GM12878 (cell line): ENCODE measurements around the gene ELP4. TPM values are rescaled to one million over a fixed set of nuclear protein-coding genes. Genes with fewer than 3 reads are reported as not detected.

Experiments
- ATAC-seq: fragments of 200-7000 bp; cut with Tn5 transposase; 3 replicates; pipeline ENCODE4 v1.9.1; 2020; ENCODE audit warnings: mild to moderate bottlenecking, moderate library complexity
- BruUV-seq: library from RNA; stranded (reverse); fragments of 400-500 nt; replicated peaks from 2 replicates; lab custom pipeline; 2021; lab: Mats Ljungman, UMichigan
- CTCF ChIA-PET: fragments of 300-600 bp; sonication (Branson Sonifier 250); formaldehyde crosslinking; extraction: SDS; loops from one replicate; lab custom pipeline; 2021; ENCODE audit warnings: inconsistent platforms; lab: Yijun Ruan, JAX
- POLR2A ChIA-PET: fragments of 350-600 bp; formaldehyde crosslinking; extraction: SDS; loops from one replicate; lab custom pipeline; 2021; ENCODE audit warnings: inconsistent platforms; lab: Charles Lee
- RAD21 ChIA-PET: fragments of 300-600 bp; sonication (Branson Sonifier 250); formaldehyde crosslinking; loops from one replicate; lab custom pipeline; 2023; ENCODE audit warnings: antibody characterized with exemption; ENCODE audit not compliant: unreplicated experiment; lab: Charles Lee
- SMC1A ChIA-PET: fragments of 300-600 bp; sonication (Branson Sonifier 250); formaldehyde crosslinking; loops from one replicate; lab custom pipeline; 2023; ENCODE audit not compliant: unreplicated experiment, uncharacterized antibody; lab: Charles Lee
- DNase-seq: peaks from one replicate; pipeline ENCODE4 v3.0.0-alpha.2; 2011; ENCODE audit warnings: low read depth, low spot score
- FAIRE-seq: peaks from 3 replicates; lab custom pipeline; 2011; peaks lifted over from hg19 to GRCh38; lab: Jason Lieb, UNC
- H2AFZ ChIP-seq: 2 replicates; pipeline ENCODE4 v1.6.0; 2011; ENCODE audit warnings: low read depth, low read length, control low read depth; ENCODE audit not compliant: control insufficient read depth
- H3K27ac ChIP-seq: 2 replicates; pipeline ENCODE4 v1.5.1; 2011; ENCODE audit warnings: control low read depth; ENCODE audit not compliant: control insufficient read depth, insufficient read depth
- H3K27me3 ChIP-seq, 2 experiments: replicated peaks in 1 of 2; 2 replicates each; pipeline versions ENCODE4 v1.6.0 to v1.6.1; 2011; ENCODE audit warnings: low read length in 1 of 2; ENCODE audit not compliant: control insufficient read depth in 2 of 2, insufficient read depth in 2 of 2
- H3K36me3 ChIP-seq, 2 experiments: 2 replicates each; pipeline ENCODE4 v1.5.1; 2011; ENCODE audit warnings: low read length in 1 of 2; ENCODE audit not compliant: control insufficient read depth in 2 of 2, insufficient read depth in 2 of 2
- H3K4me1 ChIP-seq: 2 replicates; pipeline ENCODE4 v1.6.1; 2011; ENCODE audit warnings: mild to moderate bottlenecking, low read length, moderate library complexity, mixed read lengths; ENCODE audit not compliant: control insufficient read depth, insufficient read depth
- H3K4me2 ChIP-seq: 2 replicates; pipeline ENCODE4 v1.6.0; 2011; ENCODE audit warnings: control low read depth; ENCODE audit not compliant: control insufficient read depth, insufficient read depth
- H3K4me3 ChIP-seq: fragments of 200-600 bp; sonication (generic); 2 replicates; pipeline ENCODE4 v1.5.1; 2016
- H3K79me2 ChIP-seq: 2 replicates; pipeline ENCODE4 v1.6.0; 2011; ENCODE audit warnings: low read length; ENCODE audit not compliant: control insufficient read depth, insufficient read depth
- H3K9ac ChIP-seq: 2 replicates; pipeline ENCODE4 v1.8.0; 2011; ENCODE audit warnings: low read length, control low read depth, mixed read lengths; ENCODE audit not compliant: control insufficient read depth, insufficient read depth
- H3K9me3 ChIP-seq: replicated peaks from 3 replicates; pipeline ENCODE4 v1.5.1; 2011; ENCODE audit warnings: mild to moderate bottlenecking, low read length; ENCODE audit not compliant: control insufficient read depth, insufficient read depth
- H4K20me1 ChIP-seq: 2 replicates; pipeline ENCODE4 v1.6.0; 2011; ENCODE audit not compliant: control insufficient read depth, insufficient read depth
- NFYB ChIP-seq: IDR thresholded peaks from 2 replicates; pipeline ENCODE4 v1.6.1; 2011; ENCODE audit warnings: low read depth, mild to moderate bottlenecking, low read length, improper control_type of control experiment, moderate library complexity; ENCODE audit not compliant: insufficient read depth
- WGBS: methylation state at CpG from one replicate; pipeline ENCODE4 v1.1.6; 2016; ENCODE audit warnings: low lambda C conversion rate; ENCODE audit not compliant: insufficient replicate concordance, insufficient coverage; ENCODE audit errors: missing lambda C conversion rate; 5-methylcytosine and 5-hydroxymethylcytosine counted together
- in situ Hi-C: fragments of 300-500 bp; cut with MboI; formaldehyde crosslinking; loops from 9 replicates; pipeline ENCODE4 v1.14.3; 2018; ENCODE audit warnings: mixed read lengths
- intact Hi-C: fragments of 100-400 bp; cut with micrococcal nuclease; formaldehyde crosslinking; loops from one replicate; pipeline ENCODE4 v1.14.2; 2022; ENCODE audit not compliant: unreplicated experiment
- polyA plus RNA-seq, 11 experiments: library from polyadenylated mRNA; depleted of rRNA in 4 of 11; unstranded in 6 of 11; stranded (reverse) in 5 of 11; fragments of >200 nt; fragmentation: Nextera tagmentation in 4 of 11; fragmentation: Illumina TruSeq in 1 of 11; extraction: Ambion mirVana in 4 of 11; extraction: Trizol in 1 of 11; gene quantifications; 1 replicate in 1 of 11; 2 replicates in 10 of 11; pipeline versions ENCODE4 v1.2.1 to v1.2.3, GENCODE V29; 2011 to 2016; ENCODE audit warnings: inconsistent platforms in 2 of 11, missing spikeins in 2 of 11, low read depth in 1 of 11
- total RNA-seq, 4 experiments: library from RNA; depleted of rRNA in 3 of 4; stranded (reverse); fragments of >200 nt in 3 of 4; fragmentation: Illumina TruSeq in 1 of 4; extraction: Trizol in 1 of 4; gene quantifications; 2 replicates each; pipeline versions ENCODE4 v1.2.1 to v1.2.3, GENCODE V29; 2013 to 2021
- TF ChIP-seq, protein P1 (sequence below): fragments of 450-650 bp; IDR thresholded peaks from 2 replicates; pipeline ENCODE4 v1.6.1; 2017; ENCODE audit warnings: mild to moderate bottlenecking, moderate library complexity
- TF ChIP-seq, protein P2 (sequence below): fragments of 150-350 bp; IDR thresholded peaks from 2 replicates; pipeline ENCODE4 v1.6.1; 2014; ENCODE audit warnings: mild to moderate bottlenecking, low read depth, low read length
- TF ChIP-seq, protein P3 (sequence below): IDR thresholded peaks from 2 replicates; pipeline ENCODE4 v1.6.1; 2011; ENCODE audit warnings: low read depth, mild to moderate bottlenecking, low read length, moderate library complexity, borderline replicate concordance; ENCODE audit errors: extremely low read depth
- TF ChIP-seq, protein P4 (sequence below): fragments of 450-650 bp; IDR thresholded peaks from 2 replicates; pipeline ENCODE4 v1.6.1; 2017; ENCODE audit warnings: mild to moderate bottlenecking, low read depth, inconsistent platforms; ENCODE audit not compliant: poor library complexity, severe bottlenecking

Gene ELP4
- total and polyA plus RNA-seq, 10 of the 15 experiments (the other 5 are each of a cell fraction or from before 2014, with no cell fraction given): 17.7 to 36.1 (median 27.0) TPM

DNA sequence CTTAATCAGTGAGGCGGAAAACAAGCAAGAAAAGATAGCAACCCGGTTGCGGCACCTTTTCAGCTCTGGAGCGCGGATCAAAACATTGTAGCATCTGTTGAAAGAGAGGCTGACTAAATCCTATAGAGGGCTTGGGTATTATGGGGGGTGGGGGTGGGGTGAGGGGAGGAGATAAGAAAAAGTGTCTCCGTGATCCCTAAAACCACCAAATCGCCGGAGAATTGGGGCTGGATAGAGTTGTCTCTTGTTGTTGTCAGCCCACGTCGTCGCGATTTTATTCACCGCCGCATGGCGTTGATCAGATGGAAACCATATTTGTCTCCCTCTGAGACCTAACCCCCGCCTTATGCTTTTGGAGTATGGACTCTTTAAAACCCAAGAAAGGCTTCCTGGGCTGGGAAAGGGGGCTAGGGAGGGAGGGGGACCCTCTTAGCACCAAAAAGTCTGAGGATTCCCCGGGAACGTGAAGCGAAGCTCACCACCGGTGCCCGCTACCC, 288.5 kb downstream of the ELP4 start:
- H3K36me3 ChIP-seq: no peaks in the 10 kb centered on the region
- no peak overlapping the region for H3K27ac ChIP-seq
- POLR2A ChIA-PET: no interaction called here
- H2AFZ ChIP-seq: no peak overlapping the region
- no peaks in the 10 kb centered on the region for H3K79me2 ChIP-seq
- no peak for DNase-seq
- CTCF ChIA-PET: no interaction called here
- SMC1A ChIA-PET: interaction anchor here (0.9 to 1.2 kb wide), 2 partner anchors 67 to 157 kb away, joined by 3 to 4 read pairs; no protein-coding TSS in a partner anchor
- no peak for FAIRE-seq
- no TSS peak for BruUV-seq
- no peaks in the 10 kb centered on the region for H3K4me1 ChIP-seq
- H3K27me3 ChIP-seq: peaks cover 18 to 36% of the 10 kb centered on the region in 2 experiments
- H3K4me3 ChIP-seq: no peak overlapping the region
- H4K20me1 ChIP-seq: no peaks in the 10 kb centered on the region
- TF ChIP-seq, protein P1, sequence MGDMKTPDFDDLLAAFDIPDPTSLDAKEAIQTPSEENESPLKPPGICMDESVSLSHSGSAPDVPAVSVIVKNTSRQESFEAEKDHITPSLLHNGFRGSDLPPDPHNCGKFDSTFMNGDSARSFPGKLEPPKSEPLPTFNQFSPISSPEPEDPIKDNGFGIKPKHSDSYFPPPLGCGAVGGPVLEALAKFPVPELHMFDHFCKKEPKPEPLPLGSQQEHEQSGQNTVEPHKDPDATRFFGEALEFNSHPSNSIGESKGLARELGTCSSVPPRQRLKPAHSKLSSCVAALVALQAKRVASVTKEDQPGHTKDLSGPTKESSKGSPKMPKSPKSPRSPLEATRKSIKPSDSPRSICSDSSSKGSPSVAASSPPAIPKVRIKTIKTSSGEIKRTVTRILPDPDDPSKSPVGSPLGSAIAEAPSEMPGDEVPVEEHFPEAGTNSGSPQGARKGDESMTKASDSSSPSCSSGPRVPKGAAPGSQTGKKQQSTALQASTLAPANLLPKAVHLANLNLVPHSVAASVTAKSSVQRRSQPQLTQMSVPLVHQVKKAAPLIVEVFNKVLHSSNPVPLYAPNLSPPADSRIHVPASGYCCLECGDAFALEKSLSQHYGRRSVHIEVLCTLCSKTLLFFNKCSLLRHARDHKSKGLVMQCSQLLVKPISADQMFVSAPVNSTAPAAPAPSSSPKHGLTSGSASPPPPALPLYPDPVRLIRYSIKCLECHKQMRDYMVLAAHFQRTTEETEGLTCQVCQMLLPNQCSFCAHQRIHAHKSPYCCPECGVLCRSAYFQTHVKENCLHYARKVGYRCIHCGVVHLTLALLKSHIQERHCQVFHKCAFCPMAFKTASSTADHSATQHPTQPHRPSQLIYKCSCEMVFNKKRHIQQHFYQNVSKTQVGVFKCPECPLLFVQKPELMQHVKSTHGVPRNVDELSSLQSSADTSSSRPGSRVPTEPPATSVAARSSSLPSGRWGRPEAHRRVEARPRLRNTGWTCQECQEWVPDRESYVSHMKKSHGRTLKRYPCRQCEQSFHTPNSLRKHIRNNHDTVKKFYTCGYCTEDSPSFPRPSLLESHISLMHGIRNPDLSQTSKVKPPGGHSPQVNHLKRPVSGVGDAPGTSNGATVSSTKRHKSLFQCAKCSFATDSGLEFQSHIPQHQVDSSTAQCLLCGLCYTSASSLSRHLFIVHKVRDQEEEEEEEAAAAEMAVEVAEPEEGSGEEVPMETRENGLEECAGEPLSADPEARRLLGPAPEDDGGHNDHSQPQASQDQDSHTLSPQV: no peak
- TF ChIP-seq, protein P2, sequence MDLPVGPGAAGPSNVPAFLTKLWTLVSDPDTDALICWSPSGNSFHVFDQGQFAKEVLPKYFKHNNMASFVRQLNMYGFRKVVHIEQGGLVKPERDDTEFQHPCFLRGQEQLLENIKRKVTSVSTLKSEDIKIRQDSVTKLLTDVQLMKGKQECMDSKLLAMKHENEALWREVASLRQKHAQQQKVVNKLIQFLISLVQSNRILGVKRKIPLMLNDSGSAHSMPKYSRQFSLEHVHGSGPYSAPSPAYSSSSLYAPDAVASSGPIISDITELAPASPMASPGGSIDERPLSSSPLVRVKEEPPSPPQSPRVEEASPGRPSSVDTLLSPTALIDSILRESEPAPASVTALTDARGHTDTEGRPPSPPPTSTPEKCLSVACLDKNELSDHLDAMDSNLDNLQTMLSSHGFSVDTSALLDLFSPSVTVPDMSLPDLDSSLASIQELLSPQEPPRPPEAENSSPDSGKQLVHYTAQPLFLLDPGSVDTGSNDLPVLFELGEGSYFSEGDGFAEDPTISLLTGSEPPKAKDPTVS: no peak
- TF ChIP-seq, protein P3, sequence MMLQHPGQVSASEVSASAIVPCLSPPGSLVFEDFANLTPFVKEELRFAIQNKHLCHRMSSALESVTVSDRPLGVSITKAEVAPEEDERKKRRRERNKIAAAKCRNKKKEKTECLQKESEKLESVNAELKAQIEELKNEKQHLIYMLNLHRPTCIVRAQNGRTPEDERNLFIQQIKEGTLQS: no peak
- TF ChIP-seq, protein P4, sequence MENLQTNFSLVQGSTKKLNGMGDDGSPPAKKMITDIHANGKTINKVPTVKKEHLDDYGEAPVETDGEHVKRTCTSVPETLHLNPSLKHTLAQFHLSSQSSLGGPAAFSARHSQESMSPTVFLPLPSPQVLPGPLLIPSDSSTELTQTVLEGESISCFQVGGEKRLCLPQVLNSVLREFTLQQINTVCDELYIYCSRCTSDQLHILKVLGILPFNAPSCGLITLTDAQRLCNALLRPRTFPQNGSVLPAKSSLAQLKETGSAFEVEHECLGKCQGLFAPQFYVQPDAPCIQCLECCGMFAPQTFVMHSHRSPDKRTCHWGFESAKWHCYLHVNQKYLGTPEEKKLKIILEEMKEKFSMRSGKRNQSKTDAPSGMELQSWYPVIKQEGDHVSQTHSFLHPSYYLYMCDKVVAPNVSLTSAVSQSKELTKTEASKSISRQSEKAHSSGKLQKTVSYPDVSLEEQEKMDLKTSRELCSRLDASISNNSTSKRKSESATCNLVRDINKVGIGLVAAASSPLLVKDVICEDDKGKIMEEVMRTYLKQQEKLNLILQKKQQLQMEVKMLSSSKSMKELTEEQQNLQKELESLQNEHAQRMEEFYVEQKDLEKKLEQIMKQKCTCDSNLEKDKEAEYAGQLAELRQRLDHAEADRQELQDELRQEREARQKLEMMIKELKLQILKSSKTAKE: no peak
- TF ChIP-seq NFYB: no peak
- H3K4me2 ChIP-seq: 0 out of 2 replicates have a peak overlapping the region, but pooled peaks have one; percentile 48
- RAD21 ChIA-PET: no interaction called here
- ATAC-seq: no peak
- H3K9ac ChIP-seq: no peak overlapping the region
- 51% methylated on average over 20 of the region's 21 CpGs for WGBS
- in situ Hi-C loops: no loop called here
- H3K9me3 ChIP-seq: peaks cover 3% of the 10 kb centered on the region; the same call in 1 of the 3 replicates
- intact Hi-C loops: no loop called here
